Loucy (cell line): ENCODE measurements around the gene NALCN.

Experiments used
- CTCF ChIP-seq: fragments of 200-600 bp; sonication (generic); conservative IDR thresholded peaks from 2 replicates; pipeline ENCODE4 v1.5.1; 2014; ENCODE audit warnings: mild to moderate bottlenecking, antibody characterized with exemption, low read length
- EZH2phosphoT487 ChIP-seq: fragments of 200-600 bp; IDR thresholded peaks from 2 replicates; pipeline ENCODE4 v1.6.1; 2018; ENCODE audit warnings: antibody characterized with exemption, mild to moderate bottlenecking, moderate library complexity, borderline replicate concordance

- no peak for TF ChIP-seq CTCF
- TF ChIP-seq EZH2phosphoT487, result no peak
These were observed 143.4 kb downstream of the NALCN start for GRCh38 chr13:101272886-101273285.
